AG20443 (cell line): ENCODE data around the gene SPATS2.
"Not testable (repeated sequence)": the region's sequence is repeated elsewhere in the genome, so short reads cannot be mapped to it uniquely, and the experiment has no call there.

Experiments used
- DNase-seq: peaks from one replicate; pipeline ENCODE4 v3.0.0; 2012; ENCODE audit warnings: low spot score, mixed read lengths

The SPATS2 gene

GRCh38 chr12:49367381-49368239 is at the start of gene SPATS2:
Gene SPATS2 (plus strand): TSS chr12:49367462. CDS start chr12:49461013, 93,551 bp downstream.
- DNase-seq = peak; percentile 31

- not testable (repeated sequence) for DNase-seq
Measured at GRCh38 chr12:49320411-49321103, 46.7 kb upstream of the SPATS2 start.

GRCh38 chr12:49322367-49322707 is 44.9 kb upstream of the SPATS2 start:
- DNase-seq = no peak

GRCh38 chr12:49322708-49323523 is 44.3 kb upstream of the SPATS2 start, which contains the start of gene TROAP:
Gene TROAP (plus strand): TSS chr12:49323255. CDS start chr12:49323609, 354 bp downstream.
- peak; percentile 99 for DNase-seq

GRCh38 chr12:49323524-49324097 is 43.7 kb upstream of the SPATS2 start:
- no peak for DNase-seq

GRCh38 chr12:49325606-49326005 is 41.7 kb upstream of the SPATS2 start:
- DNase-seq = no peak

- DNase-seq = no peak
Measured at GRCh38 chr12:49327368-49327767, 39.9 kb upstream of the SPATS2 start.

- DNase-seq = no peak
Measured at GRCh38 chr12:49327887-49328286, 39.4 kb upstream of the SPATS2 start.

- no peak for DNase-seq
Measured at GRCh38 chr12:49328816-49329215, 38.4 kb upstream of the SPATS2 start.

GRCh38 chr12:49330032-49330619 is 37.1 kb upstream of the SPATS2 start:
- no peak for DNase-seq

GRCh38 chr12:49330631-49331379 is 36.5 kb upstream of the SPATS2 start:
- no peak for DNase-seq

GRCh38 chr12:49331380-49332222 is 35.7 kb upstream of the SPATS2 start:
- DNase-seq = peak; percentile 89

GRCh38 chr12:49332441-49332861 is 34.8 kb upstream of the SPATS2 start:
- DNase-seq = no peak

- DNase-seq = no peak
Measured at GRCh38 chr12:49332891-49333371, 34.3 kb upstream of the SPATS2 start.

GRCh38 chr12:49333778-49334177 is 33.5 kb upstream of the SPATS2 start:
- DNase-seq = not testable (repeated sequence)

GRCh38 chr12:49334226-49334625 is 33.0 kb upstream of the SPATS2 start:
- DNase-seq = no peak

- no peak for DNase-seq
Measured at GRCh38 chr12:49334681-49335080, 32.6 kb upstream of the SPATS2 start.

- DNase-seq = no peak
Measured at GRCh38 chr12:49335118-49335954, 31.9 kb upstream of the SPATS2 start.
